BLaER1 (cell line): Measurements from ENCODE around the gene RBM23.
"Not testable (repeated sequence)": the region's sequence is repeated elsewhere in the genome, so short reads cannot be mapped to it uniquely, and the experiment has no call there.

ENCODE experiments used
- H3K27ac ChIP-seq: shearing (Covaris generic); formaldehyde crosslinking; 2 replicates; pipeline ENCODE4 v1.8.1; 2022
- H3K27me3 ChIP-seq: shearing (Covaris generic); formaldehyde crosslinking; 2 replicates; pipeline ENCODE4 v1.8.1; 2022
- H3K36me3 ChIP-seq: shearing (Covaris generic); formaldehyde crosslinking; 2 replicates; pipeline ENCODE4 v1.8.1; 2022
- H3K4me1 ChIP-seq: shearing (Covaris generic); formaldehyde crosslinking; 2 replicates; pipeline ENCODE4 v1.8.1; 2022
- H3K4me2 ChIP-seq: shearing (Covaris generic); formaldehyde crosslinking; 2 replicates; pipeline ENCODE4 v1.8.1; 2022
- H3K4me3 ChIP-seq: shearing (Covaris generic); formaldehyde crosslinking; 2 replicates; pipeline ENCODE4 v1.8.1; 2022
- H3K9ac ChIP-seq: shearing (Covaris generic); formaldehyde crosslinking; 2 replicates; pipeline ENCODE4 v1.8.1; 2022
- H3K9me3 ChIP-seq: shearing (Covaris generic); formaldehyde crosslinking; 2 replicates; pipeline ENCODE4 v1.8.1; 2022
- H4K20me1 ChIP-seq: shearing (Covaris generic); formaldehyde crosslinking; 2 replicates; pipeline ENCODE4 v1.8.1; 2022
- Cebpa-rat ChIP-seq: shearing (Covaris generic); IDR thresholded peaks from 2 replicates; pipeline ENCODE4 v1.8.1; 2022

RBM23 gene

DNA sequence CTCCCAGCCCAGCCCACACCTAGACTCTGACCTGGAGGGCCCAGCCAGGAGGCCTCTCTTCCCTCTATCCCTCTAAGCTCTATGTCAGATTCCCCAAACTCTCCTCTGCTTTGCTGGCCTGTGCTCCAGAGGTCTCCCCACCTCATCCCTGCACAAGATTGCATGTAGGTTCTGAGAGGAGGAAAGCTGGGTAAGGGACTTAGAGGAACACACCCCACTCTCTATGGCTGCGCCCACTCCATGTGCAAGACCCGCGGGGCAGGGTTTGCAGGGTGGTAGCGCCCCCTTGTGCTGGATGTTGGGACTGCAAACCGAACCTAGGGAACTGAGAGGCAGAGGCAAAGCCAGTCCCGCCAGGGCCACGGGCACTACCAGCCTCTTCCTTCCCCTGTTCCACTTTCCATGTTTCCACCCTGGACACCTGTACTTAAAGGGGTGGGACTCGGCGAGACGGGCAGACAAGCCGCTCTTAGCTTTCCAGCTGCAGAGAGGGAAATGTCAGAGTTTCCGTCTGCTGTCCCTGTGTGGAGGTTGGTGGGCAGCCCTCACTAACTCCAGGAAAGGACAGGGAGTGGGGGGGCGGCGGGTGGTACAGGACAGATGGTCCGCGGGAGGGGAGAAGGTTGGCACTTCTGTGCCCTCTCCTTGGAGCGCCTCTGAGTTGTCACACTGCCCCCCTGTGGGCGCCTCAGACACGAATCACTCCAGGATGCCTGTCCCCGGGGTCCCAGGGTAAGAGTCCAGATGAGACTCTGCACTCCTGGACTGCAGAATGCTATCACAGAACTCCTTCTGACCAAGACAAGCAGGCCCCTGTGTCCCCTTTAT, 65.8 kb downstream of the RBM23 start:
- H3K27ac ChIP-seq: peak overlapping the region; percentile 76
- H3K4me1 ChIP-seq: peaks cover 36% of the 10 kb centered on the region
- H3K4me3 ChIP-seq: peak overlapping the region; percentile 59
- no peaks in the 10 kb centered on the region for H3K9me3 ChIP-seq
- H3K36me3 ChIP-seq: no peaks in the 10 kb centered on the region
- no peaks in the 10 kb centered on the region for H3K27me3 ChIP-seq
- TF ChIP-seq Cebpa-rat: no peak
- H4K20me1 ChIP-seq: no peaks in the 10 kb centered on the region
- H3K4me2 ChIP-seq: peak overlapping the region; percentile 91
- peak overlapping the region; percentile 75 for H3K9ac ChIP-seq

GRCh38 chr14:22852599-22852939, 66.4 kb downstream of the RBM23 start:
- Histone ChIP-seq H4K20me1 (no peaks in the 10 kb centered on the region), H3K4me3 (no peak overlapping the region), H3K9me3 (no peaks in the 10 kb centered on the region), H3K36me3 (no peaks in the 10 kb centered on the region), H3K27me3 (no peaks in the 10 kb centered on the region), H3K4me2 (peak overlapping the region; percentile 91), H3K9ac (peak overlapping the region; percentile 75; the same call in 1 of the 2 replicates), H3K27ac (0 out of 2 replicates have a peak overlapping the region, but pooled peaks have one; percentile 76), H3K4me1 (peaks cover 41% of the 10 kb centered on the region)
- no peak for TF ChIP-seq Cebpa-rat

- not testable (repeated sequence) for H3K27me3 ChIP-seq, H3K27ac ChIP-seq, H3K36me3 ChIP-seq, H3K4me3 ChIP-seq, H3K4me2 ChIP-seq, H4K20me1 ChIP-seq, H3K9me3 ChIP-seq
- 0 out of 2 replicates have a peak overlapping the region, but pooled peaks have one; percentile 75 for H3K9ac ChIP-seq
- H3K4me1 ChIP-seq: peaks cover 41% of the 10 kb centered on the region
These were observed 66.8 kb downstream of the RBM23 start for GRCh38 chr14:22852178-22852577.

- Histone ChIP-seq H3K4me3 (no peak overlapping the region), H3K27me3 (no peaks in the 10 kb centered on the region), H3K9ac (no peak overlapping the region; the same call in 1 of the 2 replicates), H3K4me2 (peak overlapping the region; percentile 34), H3K4me1 (peaks cover 50% of the 10 kb centered on the region), H3K9me3 (no peaks in the 10 kb centered on the region), H4K20me1 (no peaks in the 10 kb centered on the region), H3K36me3 (no peaks in the 10 kb centered on the region), H3K27ac (peak overlapping the region; percentile 51)
- TF ChIP-seq Cebpa-rat: no peak
These were observed 67.8 kb downstream of the RBM23 start for GRCh38 chr14:22850944-22851764.

DNA sequence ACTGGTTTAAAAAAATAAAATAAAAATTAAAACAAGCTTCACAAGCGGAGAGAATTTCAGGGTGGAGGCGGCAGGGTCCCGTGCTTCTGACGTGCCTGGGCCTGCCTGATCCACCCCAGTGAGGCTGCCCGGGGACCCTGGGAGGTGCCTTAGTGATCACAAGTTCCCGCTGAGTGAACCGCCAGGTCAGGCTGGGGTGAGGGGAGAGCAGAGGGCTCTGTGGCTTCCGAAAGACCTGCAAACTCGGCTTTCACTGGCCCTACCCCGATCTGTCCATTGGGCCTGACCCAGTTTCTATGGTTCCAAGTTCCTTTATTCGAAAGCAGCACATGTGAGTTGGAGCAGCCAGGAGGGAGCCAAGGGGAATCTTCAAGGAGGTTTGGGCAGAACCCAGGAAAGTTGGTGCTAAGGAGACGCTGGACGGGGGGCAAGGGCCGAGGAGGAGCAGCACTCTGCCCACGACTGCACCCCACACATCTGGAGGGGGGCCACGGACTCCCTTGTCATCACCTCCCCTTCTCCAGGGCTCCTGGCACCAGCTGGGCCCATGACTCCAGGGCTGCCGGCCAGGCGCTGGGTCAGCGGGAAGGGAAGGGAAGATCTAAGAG, 69.6 kb downstream of the RBM23 start:
- no peaks in the 10 kb centered on the region for H3K9me3 ChIP-seq
- H3K9ac ChIP-seq: no peak overlapping the region
- 0 out of 2 replicates have a peak overlapping the region, but pooled peaks have one; percentile 23 for H3K27ac ChIP-seq
- TF ChIP-seq Cebpa-rat: no peak
- peak overlapping the region; percentile 55; the same call in 1 of the 2 replicates for H3K4me2 ChIP-seq
- H3K4me1 ChIP-seq: peaks cover 60% of the 10 kb centered on the region
- H3K36me3 ChIP-seq: no peaks in the 10 kb centered on the region
- H3K27me3 ChIP-seq: no peaks in the 10 kb centered on the region
- H4K20me1 ChIP-seq: no peaks in the 10 kb centered on the region
- H3K4me3 ChIP-seq: no peak overlapping the region

DNA sequence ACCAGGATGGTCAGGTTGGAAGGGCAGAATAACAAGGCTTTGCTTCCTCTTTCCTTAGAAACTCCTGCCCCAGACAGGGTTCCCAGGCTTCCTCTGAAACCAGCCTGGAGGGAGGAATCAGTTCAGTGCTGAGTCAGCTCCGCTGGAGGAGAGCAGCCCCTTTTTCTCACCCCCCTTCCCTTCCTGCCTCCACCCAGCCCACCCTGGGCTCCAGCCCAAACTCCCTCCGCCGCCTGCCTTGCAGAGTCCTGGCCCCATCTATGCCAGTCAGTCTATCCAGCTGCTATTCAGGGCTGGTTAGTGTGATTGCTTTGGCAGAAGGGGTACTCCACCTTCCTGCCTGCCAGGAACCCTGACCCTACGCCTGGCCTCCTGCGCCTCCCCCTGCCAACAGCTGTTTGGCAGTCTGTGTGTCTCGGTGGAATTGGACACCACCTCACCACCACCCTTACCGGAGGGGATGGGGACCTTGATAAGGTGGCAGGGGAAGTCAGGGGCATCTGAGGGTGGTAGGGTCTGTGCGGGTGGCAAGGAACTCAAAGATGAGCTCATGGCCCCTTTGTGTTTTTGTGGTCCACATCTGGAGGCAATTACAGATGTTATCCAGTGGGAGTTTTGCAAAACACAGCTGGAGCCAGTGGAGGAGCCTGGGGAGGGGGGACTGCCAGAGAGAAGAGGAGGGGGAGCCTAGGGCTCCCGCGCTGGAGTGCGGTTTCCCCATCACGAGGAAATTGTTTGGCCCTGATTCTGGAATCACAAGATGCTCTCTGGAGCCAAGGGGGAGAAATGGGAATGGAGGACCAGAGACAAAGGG, 70.4 kb downstream of the RBM23 start:
- Histone ChIP-seq H3K4me1 (peaks cover 62% of the 10 kb centered on the region), H3K4me2 (peak overlapping the region; percentile 55), H3K9me3 (no peaks in the 10 kb centered on the region), H3K36me3 (no peaks in the 10 kb centered on the region), H3K4me3 (no peak overlapping the region), H3K27me3 (no peaks in the 10 kb centered on the region), H3K27ac (0 out of 2 replicates have a peak overlapping the region, but pooled peaks have one; percentile 23), H3K9ac (peak overlapping the region; percentile 43; the same call in 1 of the 2 replicates), H4K20me1 (no peaks in the 10 kb centered on the region)
- no peak for TF ChIP-seq Cebpa-rat

GRCh38 chr14:22847661-22848341, 71.1 kb downstream of the RBM23 start:
- H3K4me3 ChIP-seq: no peak overlapping the region
- no peaks in the 10 kb centered on the region for H3K36me3 ChIP-seq
- no peaks in the 10 kb centered on the region for H3K9me3 ChIP-seq
- no peaks in the 10 kb centered on the region for H4K20me1 ChIP-seq
- peaks cover 55% of the 10 kb centered on the region for H3K4me1 ChIP-seq
- 0 out of 2 replicates have a peak overlapping the region, but pooled peaks have one; percentile 23 for H3K27ac ChIP-seq
- no peak for TF ChIP-seq Cebpa-rat
- H3K9ac ChIP-seq: peak overlapping the region; percentile 43; the same call in 1 of the 2 replicates
- peak overlapping the region; percentile 55 for H3K4me2 ChIP-seq
- no peaks in the 10 kb centered on the region for H3K27me3 ChIP-seq

- H3K9me3 ChIP-seq: no peaks in the 10 kb centered on the region
- peak overlapping the region; percentile 28; the same call in 1 of the 2 replicates for H3K4me2 ChIP-seq
- H3K27me3 ChIP-seq: no peaks in the 10 kb centered on the region
- TF ChIP-seq Cebpa-rat: no peak
- no peaks in the 10 kb centered on the region for H3K36me3 ChIP-seq
- 0 out of 2 replicates have a peak overlapping the region, but pooled peaks have one; percentile 10 for H3K9ac ChIP-seq
- no peaks in the 10 kb centered on the region for H4K20me1 ChIP-seq
- H3K27ac ChIP-seq: 0 out of 2 replicates have a peak overlapping the region, but pooled peaks have one; percentile 13
- H3K4me3 ChIP-seq: no peak overlapping the region
- H3K4me1 ChIP-seq: peaks cover 49% of the 10 kb centered on the region
These were observed 72.1 kb downstream of the RBM23 start for GRCh38 chr14:22846811-22847307.
